T-helper 17 cell (primary cell): Measurements from ENCODE around the gene KAZN. TPM values are rescaled to one million over a fixed set of nuclear protein-coding genes. Genes with fewer than 3 reads are reported as not detected.

Experiments
- ATAC-seq: fragments of 150-1000 bp; cut with Tn5 transposase; 2 replicates; pipeline ENCODE4 v1.10.0; 2021; ENCODE audit warnings: mild to moderate bottlenecking, moderate library complexity
- DNase-seq, 3 donors: peaks; one replicate each; pipeline versions ENCODE4 v3.0.0 to v3.0.0-alpha.2; 2020 to 2021
- H3K9me3 ChIP-seq: one replicate; pipeline ENCODE4 v1.7.0; 2013; ENCODE audit warnings: low read length, mild to moderate bottlenecking; ENCODE audit not compliant: control insufficient read depth, poor library complexity, severe bottlenecking
- H3K27ac Mint-ChIP-seq: one replicate; pipeline ENCODE4 v1.8.0; 2022; ENCODE audit warnings: mild to moderate bottlenecking, moderate library complexity, mixed read lengths
- H3K27me3 Mint-ChIP-seq: one replicate; pipeline ENCODE4 v1.8.0; 2022; ENCODE audit warnings: mixed read lengths
- H3K36me3 Mint-ChIP-seq: one replicate; pipeline ENCODE4 v1.8.0; 2022; ENCODE audit warnings: low read depth, mixed read lengths
- H3K4me1 Mint-ChIP-seq: one replicate; pipeline ENCODE4 v1.8.0; 2022; ENCODE audit warnings: mild to moderate bottlenecking, mixed read lengths
- H3K4me3 Mint-ChIP-seq: one replicate; pipeline ENCODE4 v1.8.0; 2022; ENCODE audit warnings: mild to moderate bottlenecking, moderate library complexity, mixed read lengths
- total RNA-seq, 4 donors: library from RNA in 2 of 4; stranded (reverse) in 2 of 4; gene quantifications; one replicate each; pipeline ENCODE4 v1.2.3 and lab custom pipeline; 2022 to 2026

The KAZN gene
- total RNA-seq, 2 donors from 2014 or later = 0.10 to 0.62 TPM

GRCh38 chr1:15062479-15063099 lies 464.1 kb downstream of the KAZN start:
- DNase-seq = no peak
- no peak for ATAC-seq
- peaks cover 21% of the 10 kb centered on the region for H3K27me3 Mint-ChIP-seq
- H3K9me3 ChIP-seq = no peaks in the 10 kb centered on the region
- H3K4me3 Mint-ChIP-seq = no peak overlapping the region
- no peaks in the 10 kb centered on the region for H3K4me1 Mint-ChIP-seq
- no peaks in the 10 kb centered on the region for H3K36me3 Mint-ChIP-seq
- H3K27ac Mint-ChIP-seq = no peak overlapping the region

GRCh38 chr1:15063346-15063745 lies 464.9 kb downstream of the KAZN start:
- no peaks in the 10 kb centered on the region for H3K9me3 ChIP-seq
- no peak for DNase-seq
- H3K27me3 Mint-ChIP-seq = peaks cover 13% of the 10 kb centered on the region
- no peak overlapping the region for H3K27ac Mint-ChIP-seq
- H3K4me3 Mint-ChIP-seq = no peak overlapping the region
- no peak for ATAC-seq
- no peaks in the 10 kb centered on the region for H3K4me1 Mint-ChIP-seq
- no peaks in the 10 kb centered on the region for H3K36me3 Mint-ChIP-seq

DNA sequence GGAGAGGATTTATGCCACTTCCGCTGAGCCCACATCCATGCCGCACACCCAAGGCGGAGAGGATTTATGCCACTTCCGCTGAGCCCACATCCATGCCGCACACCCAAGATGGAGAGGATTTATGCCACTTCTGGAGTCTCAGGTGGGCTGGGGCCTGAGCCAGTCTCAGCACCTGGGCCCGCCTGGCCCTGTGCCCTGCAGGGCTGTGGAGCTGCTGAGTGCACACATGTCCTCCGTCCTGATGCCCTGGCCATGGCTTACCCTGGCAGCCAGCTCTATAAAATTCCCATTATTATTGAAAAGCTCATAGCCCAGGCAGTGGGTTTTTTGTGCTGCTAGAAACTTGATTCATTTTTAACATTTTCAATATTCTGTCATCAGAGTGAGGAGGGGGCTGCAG lies 465.3 kb downstream of the KAZN start:
- DNase-seq = no peak
- Mint-ChIP-seq H3K4me1 (no peaks in the 10 kb centered on the region), H3K36me3 (no peaks in the 10 kb centered on the region), H3K27ac (no peak overlapping the region), H3K4me3 (no peak overlapping the region), H3K27me3 (peaks cover 9% of the 10 kb centered on the region)
- no peak for ATAC-seq
- H3K9me3 ChIP-seq = no peaks in the 10 kb centered on the region

- Mint-ChIP-seq H3K4me1 (no peaks in the 10 kb centered on the region), H3K27ac (no peak overlapping the region), H3K4me3 (no peak overlapping the region), H3K27me3 (peaks cover 3% of the 10 kb centered on the region), H3K36me3 (no peaks in the 10 kb centered on the region)
- DNase-seq = no peak
- H3K9me3 ChIP-seq = no peaks in the 10 kb centered on the region
- no peak for ATAC-seq
Observed at GRCh38 chr1:15064217-15064929, 465.9 kb downstream of the KAZN start.

DNA sequence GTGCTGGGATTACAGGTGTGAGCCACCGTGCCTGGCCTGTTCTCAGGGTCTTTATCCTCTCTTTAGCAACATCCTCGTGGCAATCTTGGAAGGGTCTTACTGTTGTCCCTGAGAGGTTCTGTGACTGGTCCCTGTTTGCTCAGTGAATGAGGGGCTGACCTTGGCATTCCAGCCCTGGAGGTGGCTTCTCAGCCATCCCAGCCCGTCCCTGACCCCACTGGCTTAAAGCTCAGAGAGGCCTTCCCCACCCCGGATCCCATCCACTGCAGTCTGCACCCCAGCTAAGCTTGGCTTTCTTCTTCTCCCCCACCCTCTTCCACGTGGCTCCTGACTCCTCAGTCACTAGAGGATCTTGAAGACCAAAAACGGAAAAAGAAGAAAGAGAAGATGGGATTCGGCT lies 466.8 kb downstream of the KAZN start:
- Mint-ChIP-seq H3K27ac (no peak overlapping the region), H3K36me3 (no peaks in the 10 kb centered on the region), H3K4me1 (no peaks in the 10 kb centered on the region), H3K27me3 (no peaks in the 10 kb centered on the region), H3K4me3 (no peak overlapping the region)
- ATAC-seq = no peak
- H3K9me3 ChIP-seq = no peaks in the 10 kb centered on the region
- DNase-seq = no peak

DNA sequence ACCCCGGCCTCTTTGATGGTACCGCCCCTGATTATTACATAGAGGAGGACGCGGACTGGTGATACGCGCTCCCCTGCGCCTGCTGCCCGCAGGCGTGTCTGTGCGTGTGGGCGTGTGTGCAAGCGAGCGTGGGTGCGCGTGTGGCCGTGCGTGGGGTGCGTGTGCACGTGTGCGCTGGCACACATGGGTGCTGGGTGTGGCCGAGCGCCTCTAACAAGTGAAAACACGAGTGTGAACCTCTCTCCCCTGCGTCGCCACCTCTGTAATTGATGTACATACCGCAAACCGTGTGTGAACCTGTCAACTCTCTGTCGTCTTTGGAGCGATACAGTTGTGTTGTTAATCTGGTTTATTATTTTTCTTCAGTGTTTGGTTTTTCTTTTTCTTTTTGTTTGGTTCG lies 467.3 kb downstream of the KAZN start:
- no peak overlapping the region for H3K27ac Mint-ChIP-seq
- ATAC-seq = no peak
- H3K36me3 Mint-ChIP-seq = no peaks in the 10 kb centered on the region
- DNase-seq = no peak
- H3K4me1 Mint-ChIP-seq = no peaks in the 10 kb centered on the region
- H3K4me3 Mint-ChIP-seq = no peak overlapping the region
- H3K9me3 ChIP-seq = no peaks in the 10 kb centered on the region
- no peaks in the 10 kb centered on the region for H3K27me3 Mint-ChIP-seq

- ATAC-seq = no peak
Observed at GRCh38 chr1:15066191-15066590, 467.7 kb downstream of the KAZN start.

DNA sequence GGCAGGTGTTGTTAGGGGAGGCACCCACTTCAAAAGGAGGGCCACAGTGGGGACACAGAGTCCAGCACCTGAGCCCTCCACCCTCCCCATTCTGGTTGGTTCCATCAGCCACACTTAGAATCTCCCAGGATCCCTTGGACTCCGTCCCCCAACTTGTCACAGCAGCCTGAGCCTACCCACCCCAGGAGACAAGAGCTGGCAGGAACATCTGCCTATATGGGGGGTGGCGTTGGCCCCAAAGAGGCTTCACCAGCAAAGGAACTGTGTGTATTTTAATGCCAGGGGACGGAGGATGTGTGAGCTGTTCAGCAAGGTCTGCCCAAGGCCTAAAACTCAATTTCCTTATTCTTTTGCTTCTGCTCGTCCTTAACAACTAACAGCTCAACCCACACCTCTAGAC lies 468.7 kb downstream of the KAZN start:
- Mint-ChIP-seq H3K4me1 (no peaks in the 10 kb centered on the region), H3K27ac (no peak overlapping the region), H3K27me3 (no peaks in the 10 kb centered on the region), H3K36me3 (no peaks in the 10 kb centered on the region), H3K4me3 (no peak overlapping the region)
- no peaks in the 10 kb centered on the region for H3K9me3 ChIP-seq
- ATAC-seq = no peak
- DNase-seq = no peak

More at GRCh38 chr1:15066191-15066590, 467.7 kb downstream of the KAZN start:
- Mint-ChIP-seq H3K27me3 (no peaks in the 10 kb centered on the region), H3K27ac (no peak overlapping the region), H3K4me1 (no peaks in the 10 kb centered on the region), H3K4me3 (no peak overlapping the region), H3K36me3 (no peaks in the 10 kb centered on the region)
- DNase-seq = no peak
- H3K9me3 ChIP-seq = no peaks in the 10 kb centered on the region

- H3K4me3 Mint-ChIP-seq = no peak overlapping the region
- ATAC-seq (no peak), DNase-seq (no peak)
- H3K36me3 Mint-ChIP-seq = no peaks in the 10 kb centered on the region
- no peaks in the 10 kb centered on the region for H3K4me1 Mint-ChIP-seq
- H3K27ac Mint-ChIP-seq = no peak overlapping the region
- H3K27me3 Mint-ChIP-seq = no peaks in the 10 kb centered on the region
- H3K9me3 ChIP-seq = no peaks in the 10 kb centered on the region
Observed at GRCh38 chr1:15068152-15068551, 469.7 kb downstream of the KAZN start.

DNA sequence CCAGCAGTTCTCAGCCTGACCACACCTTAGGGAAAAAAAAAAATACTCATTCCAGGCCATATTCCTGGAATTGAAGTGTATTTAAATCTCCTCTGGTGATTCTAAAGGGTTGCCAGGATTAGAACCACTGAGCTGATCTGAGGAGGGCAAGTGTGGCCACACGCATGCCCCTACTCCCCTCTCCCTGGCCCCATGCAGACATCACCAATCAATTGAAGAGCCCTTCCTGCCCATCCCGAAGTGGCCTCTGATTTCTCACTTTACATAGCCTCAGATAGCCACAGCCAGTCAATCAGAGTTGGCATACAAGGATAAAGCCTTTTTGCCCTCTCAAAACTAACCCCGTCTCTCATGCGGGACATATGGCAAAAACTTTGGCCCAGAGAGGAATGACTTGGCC lies 470.5 kb downstream of the KAZN start:
- no peaks in the 10 kb centered on the region for H3K9me3 ChIP-seq
- H3K27me3 Mint-ChIP-seq = no peaks in the 10 kb centered on the region
- no peak overlapping the region for H3K27ac Mint-ChIP-seq
- H3K4me3 Mint-ChIP-seq = no peak overlapping the region
- DNase-seq = no peak
- H3K36me3 Mint-ChIP-seq = no peaks in the 10 kb centered on the region
- no peaks in the 10 kb centered on the region for H3K4me1 Mint-ChIP-seq
- ATAC-seq = no peak

GRCh38 chr1:15070145-15070748 lies 471.8 kb downstream of the KAZN start:
- H3K27ac Mint-ChIP-seq = no peak overlapping the region
- no peaks in the 10 kb centered on the region for H3K27me3 Mint-ChIP-seq
- DNase-seq = no peak
- no peak overlapping the region for H3K4me3 Mint-ChIP-seq
- no peaks in the 10 kb centered on the region for H3K36me3 Mint-ChIP-seq
- no peak for ATAC-seq
- no peaks in the 10 kb centered on the region for H3K9me3 ChIP-seq
- H3K4me1 Mint-ChIP-seq = no peaks in the 10 kb centered on the region

DNA sequence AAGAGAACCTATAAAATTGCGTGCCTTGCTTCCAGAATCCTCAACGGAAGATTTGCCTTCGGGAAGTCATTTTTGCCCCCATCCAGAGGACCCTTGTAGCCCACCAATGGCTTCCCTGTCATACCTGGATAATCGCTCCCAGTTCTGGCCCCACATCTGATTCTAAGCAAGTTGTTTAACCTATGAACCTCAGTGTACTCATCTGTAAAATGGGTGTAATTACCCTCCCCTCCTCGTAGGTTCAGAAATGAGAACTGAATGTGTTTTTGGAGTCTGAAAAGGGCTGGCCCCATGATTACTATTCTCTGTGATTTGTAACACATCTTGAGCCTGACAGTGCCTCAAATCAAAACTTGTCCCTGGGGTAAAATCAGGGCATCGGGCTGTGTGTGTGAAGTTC lies 473.5 kb downstream of the KAZN start:
- H3K9me3 ChIP-seq = no peaks in the 10 kb centered on the region
- Mint-ChIP-seq H3K27ac (no peak overlapping the region), H3K4me3 (no peak overlapping the region), H3K27me3 (no peaks in the 10 kb centered on the region), H3K36me3 (no peaks in the 10 kb centered on the region), H3K4me1 (no peaks in the 10 kb centered on the region)
- DNase-seq (no peak), ATAC-seq (no peak)

- Mint-ChIP-seq H3K4me3 (no peak overlapping the region), H3K36me3 (no peaks in the 10 kb centered on the region), H3K27me3 (peaks cover 11% of the 10 kb centered on the region), H3K27ac (no peak overlapping the region), H3K4me1 (no peaks in the 10 kb centered on the region)
- DNase-seq (no peak), ATAC-seq (no peak)
- no peaks in the 10 kb centered on the region for H3K9me3 ChIP-seq
Observed at GRCh38 chr1:15073799-15074308, 475.4 kb downstream of the KAZN start.
